Esophagus squamous epithelium (tissue), 5 donors: ENCODE measurements around the gene VILL. TPM values are rescaled to one million over a fixed set of nuclear protein-coding genes. Genes with fewer than 3 reads are reported as not detected.
A peak's percentile ranks its signal among the peaks of the same experiment; 100 is the strongest.

ENCODE experiments used
- DNase-seq: peaks from one replicate; lab custom pipeline; 2025; lab: John Stamatoyannopoulos, UW
- H3K27ac ChIP-seq, 4 donors: fragments of 200-600 bp; sonication (generic); one replicate each; pipeline ENCODE4 v1.5.1; 2016 to 2019; ENCODE audit warnings: mild to moderate bottlenecking in 1 of 4
- H3K27me3 ChIP-seq, 4 donors: fragments of 200-600 bp; sonication (generic); 1 replicate in 3 of 4; 2 replicates in 1 of 4; pipeline versions ENCODE4 v1.5.1 to v1.6.0; 2017 to 2021; ENCODE audit warnings: antibody characterized with exemption in 1 of 4
- H3K36me3 ChIP-seq, 3 donors: fragments of 200-600 bp; sonication (generic); one replicate each; pipeline ENCODE4 v1.5.1; 2016 to 2019
- H3K4me1 ChIP-seq, 3 donors: fragments of 200-600 bp; sonication (generic); one replicate each; pipeline ENCODE4 v1.5.1; 2017 to 2019
- H3K4me3 ChIP-seq, 4 donors: fragments of 200-600 bp; sonication (generic); 1 replicate in 3 of 4; 2 replicates in 1 of 4; pipeline ENCODE4 v1.5.1; 2016 to 2019; ENCODE audit warnings: mild to moderate bottlenecking in 2 of 4, moderate library complexity in 1 of 4
- H3K9me3 ChIP-seq, 3 donors: fragments of 200-600 bp; sonication (generic); one replicate each; pipeline ENCODE4 v1.5.1; 2016 to 2019
- POLR2A ChIP-seq, 4 donors: fragments of 450-650 bp; IDR thresholded peaks; one replicate each; pipeline ENCODE4 v1.6.1; 2017; ENCODE audit warnings: antibody characterized with exemption in 4 of 4, mild to moderate bottlenecking in 4 of 4, moderate library complexity in 3 of 4
- WGBS, 2 donors: methylation state at CpG; one replicate each; pipeline ENCODE4 v1.1.5; 2018; 5-methylcytosine and 5-hydroxymethylcytosine counted together
- intact Hi-C: fragments of 100-400 bp; cut with DNase I; formaldehyde crosslinking; loops from one replicate; pipeline ENCODE4 v1.15.0; 2022
- total RNA-seq, 4 donors: library from RNA; depleted of rRNA; stranded (reverse); fragments of >200 nt; gene quantifications; one replicate each; pipeline ENCODE4 v1.1.0, GENCODE V29; 2016
- TF ChIP-seq, protein P1 (sequence below), 6 experiments: fragments of 450-650 bp in 4 of 6; fragments of 200-600 bp in 2 of 6; sonication (generic) in 2 of 6; IDR thresholded peaks; one replicate each; pipeline ENCODE4 v1.5.1; 2016 to 2019; ENCODE audit warnings: antibody characterized with exemption in 6 of 6, mild to moderate bottlenecking in 4 of 6, moderate library complexity in 4 of 6
- donor health status: DM: yes; HTN: yes; CAD: no.

VILL gene
- total RNA-seq, 4 donors from 2014 or later = 5.5 to 13.0 (median 6.1) TPM

DNA sequence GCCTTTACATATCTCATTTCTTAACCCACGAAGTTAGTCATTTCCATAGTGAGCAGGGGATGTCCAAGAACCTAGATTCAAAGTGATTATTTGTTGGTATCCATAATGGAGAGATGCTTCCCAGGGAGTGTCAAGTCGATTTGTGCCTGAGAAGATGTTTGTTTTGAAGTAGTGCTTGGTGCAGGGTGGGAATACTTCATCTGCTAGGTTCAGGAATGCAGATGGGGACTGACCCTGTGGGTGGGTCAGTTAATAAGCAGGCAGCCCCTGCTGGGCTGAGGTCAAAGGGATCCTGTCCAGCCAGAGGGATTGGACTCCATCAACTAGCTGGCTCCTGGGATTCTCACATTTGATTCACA lies 44.1 kb upstream of the VILL start:
- intact Hi-C loops = no loop called here
- Histone ChIP-seq H3K27me3 (no peaks in the 10 kb centered on the region), H3K9me3 (no peaks in the 10 kb centered on the region), H3K4me1 (peaks cover 17 to 63% (median 51%) of the 10 kb centered on the region in 3 donors), H3K27ac (peak overlapping the region; percentile 61 to 83 (median 80)), H3K4me3 (no peak overlapping the region), H3K36me3 (no peaks in the 10 kb centered on the region)
- TF ChIP-seq, protein P1, sequence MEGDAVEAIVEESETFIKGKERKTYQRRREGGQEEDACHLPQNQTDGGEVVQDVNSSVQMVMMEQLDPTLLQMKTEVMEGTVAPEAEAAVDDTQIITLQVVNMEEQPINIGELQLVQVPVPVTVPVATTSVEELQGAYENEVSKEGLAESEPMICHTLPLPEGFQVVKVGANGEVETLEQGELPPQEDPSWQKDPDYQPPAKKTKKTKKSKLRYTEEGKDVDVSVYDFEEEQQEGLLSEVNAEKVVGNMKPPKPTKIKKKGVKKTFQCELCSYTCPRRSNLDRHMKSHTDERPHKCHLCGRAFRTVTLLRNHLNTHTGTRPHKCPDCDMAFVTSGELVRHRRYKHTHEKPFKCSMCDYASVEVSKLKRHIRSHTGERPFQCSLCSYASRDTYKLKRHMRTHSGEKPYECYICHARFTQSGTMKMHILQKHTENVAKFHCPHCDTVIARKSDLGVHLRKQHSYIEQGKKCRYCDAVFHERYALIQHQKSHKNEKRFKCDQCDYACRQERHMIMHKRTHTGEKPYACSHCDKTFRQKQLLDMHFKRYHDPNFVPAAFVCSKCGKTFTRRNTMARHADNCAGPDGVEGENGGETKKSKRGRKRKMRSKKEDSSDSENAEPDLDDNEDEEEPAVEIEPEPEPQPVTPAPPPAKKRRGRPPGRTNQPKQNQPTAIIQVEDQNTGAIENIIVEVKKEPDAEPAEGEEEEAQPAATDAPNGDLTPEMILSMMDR (IDR thresholded peaks at IDR 0.05) = no peak
- no peak for TF ChIP-seq POLR2A (IDR thresholded peaks at IDR 0.05)
- DNase-seq = no peak
- WGBS, 2 donors = 14 to 20% methylated on average over 2 of the region's 2 CpGs

DNA sequence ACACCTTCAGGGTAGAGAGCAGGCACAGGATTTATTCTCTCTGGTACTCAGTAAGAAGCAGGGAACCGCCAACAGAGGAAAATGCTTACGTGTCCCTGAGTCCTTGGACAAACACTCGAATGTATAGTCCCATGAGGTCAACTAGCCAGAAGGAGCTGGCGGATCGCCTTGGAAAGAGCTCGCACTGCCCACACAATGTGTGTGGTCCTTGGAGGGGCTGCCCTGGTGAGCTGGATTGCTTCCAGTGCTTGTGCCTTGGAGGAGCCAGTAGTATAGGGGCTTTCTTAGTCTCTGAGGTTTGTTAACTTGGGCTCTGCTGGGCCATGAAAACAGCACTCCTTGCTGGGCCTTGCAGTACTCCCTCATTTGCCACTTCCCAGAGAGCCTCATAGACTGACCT lies 40.7 kb upstream of the VILL start:
- peaks cover 16 to 59% (median 28%) of the 10 kb centered on the region in 3 donors for H3K4me1 ChIP-seq
- no peak overlapping the region for H3K4me3 ChIP-seq
- no peak for TF ChIP-seq POLR2A (IDR thresholded peaks at IDR 0.05)
- TF ChIP-seq, protein P1 (IDR thresholded peaks at IDR 0.05) = no peak
- no peaks in the 10 kb centered on the region for H3K27me3 ChIP-seq
- peak overlapping the region in 1 of 4 donors; percentile 24 for H3K27ac ChIP-seq
- H3K9me3 ChIP-seq = no peaks in the 10 kb centered on the region
- H3K36me3 ChIP-seq = peaks cover 0 to 9% (median 0%) of the 10 kb centered on the region in 3 donors
- WGBS, 2 donors = 76 to 85% methylated on average over 6 of the region's 6 CpGs
- intact Hi-C loops = no loop called here
- DNase-seq = no peak

DNA sequence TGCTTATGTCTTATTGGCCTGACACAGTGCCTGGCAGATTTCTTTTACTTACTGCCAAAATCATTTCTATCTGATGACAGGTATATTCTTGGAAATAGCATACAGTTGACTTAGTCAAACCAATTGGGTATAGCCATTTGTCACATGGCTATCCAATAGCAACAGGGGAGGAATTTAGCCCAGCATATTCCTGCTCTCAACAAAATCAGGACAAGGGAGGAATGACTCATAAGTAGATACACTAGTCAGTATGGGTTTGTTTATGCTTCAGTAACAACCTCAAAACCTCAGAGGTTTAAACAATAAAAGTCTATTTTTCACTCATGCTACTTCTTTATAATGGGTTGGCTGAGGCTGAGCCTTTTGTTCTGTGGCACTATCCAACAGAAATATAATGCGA lies 38.0 kb upstream of the VILL start:
- intact Hi-C loops = no loop called here
- Histone ChIP-seq H3K4me3 (no peak overlapping the region), H3K9me3 (no peaks in the 10 kb centered on the region), H3K27ac (peak overlapping the region in 2 of 4 donors; percentile 30 to 46), H3K36me3 (peaks cover 0 to 21% (median 0%) of the 10 kb centered on the region in 3 donors), H3K27me3 (no peaks in the 10 kb centered on the region), H3K4me1 (peaks cover 10 to 60% (median 26%) of the 10 kb centered on the region in 3 donors)
- no peak for TF ChIP-seq POLR2A (IDR thresholded peaks at IDR 0.05)
- TF ChIP-seq, protein P1 (IDR thresholded peaks at IDR 0.05) = no peak
- WGBS, 2 donors = 93 to 96% methylated on average over 1 of the region's 1 CpG
- no peak for DNase-seq

DNA sequence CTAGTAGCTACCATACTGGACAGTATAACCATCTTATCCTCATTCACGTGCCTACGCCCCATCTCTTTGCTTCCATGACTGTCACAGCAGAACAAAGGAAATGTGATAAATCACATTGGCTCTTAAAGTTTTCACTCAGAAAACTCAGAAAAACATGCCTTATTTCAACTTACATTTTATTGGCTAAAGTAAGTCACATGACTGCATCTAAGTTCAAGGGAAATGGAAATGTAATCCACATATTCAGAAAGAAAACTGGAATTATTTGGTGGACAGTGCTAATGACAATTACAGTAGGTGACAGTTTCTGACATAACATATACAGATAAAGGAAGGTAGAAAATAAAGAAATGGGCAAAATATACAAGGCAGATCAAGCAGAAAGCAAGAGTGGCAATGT lies 37.4 kb upstream of the VILL start:
- peaks cover 0 to 23% (median 0%) of the 10 kb centered on the region in 3 donors for H3K36me3 ChIP-seq
- 100% methylated on average over 2 of the region's 2 CpGs for WGBS, 2 donors
- intact Hi-C loops = no loop called here
- peak overlapping the region in 2 of 4 donors; percentile 26 to 63 for H3K27ac ChIP-seq
- H3K4me3 ChIP-seq = no peak overlapping the region
- peaks cover 10 to 60% (median 27%) of the 10 kb centered on the region in 3 donors for H3K4me1 ChIP-seq
- H3K27me3 ChIP-seq = no peaks in the 10 kb centered on the region
- TF ChIP-seq, protein P1 (IDR thresholded peaks at IDR 0.05) = no peak
- no peak for TF ChIP-seq POLR2A (IDR thresholded peaks at IDR 0.05)
- no peaks in the 10 kb centered on the region for H3K9me3 ChIP-seq
- DNase-seq = no peak

DNA sequence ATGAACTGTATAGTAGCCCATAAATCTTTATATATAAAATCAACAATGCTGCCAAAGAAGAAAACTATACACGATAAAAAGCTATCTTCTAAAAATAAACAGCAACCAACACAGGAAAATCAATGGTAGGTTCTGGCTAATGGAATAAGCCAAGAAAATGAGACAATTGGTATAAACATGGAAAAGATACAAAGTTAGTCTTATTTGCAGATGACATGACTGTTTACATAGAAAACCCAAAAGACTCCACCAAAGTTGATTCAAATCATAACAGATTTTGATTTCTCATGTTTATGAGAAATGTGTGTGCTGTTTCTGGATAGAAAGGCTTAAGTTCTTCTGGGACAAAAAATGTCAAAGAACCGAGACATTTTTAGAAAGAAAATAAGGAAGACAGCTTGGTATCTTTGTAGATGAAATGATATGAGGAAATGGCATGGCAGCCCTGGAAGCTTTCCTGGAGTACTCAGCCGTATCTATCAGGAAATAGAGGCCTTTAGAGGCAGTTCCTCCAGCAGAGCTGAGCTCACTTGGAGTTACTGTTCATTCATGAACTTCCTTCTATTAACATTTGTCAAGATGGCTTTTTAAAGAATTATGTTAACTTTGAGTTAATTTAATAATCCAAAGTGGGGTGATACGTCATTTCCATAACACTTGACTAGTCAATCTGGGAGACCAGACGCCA lies 36.7 kb upstream of the VILL start:
- Histone ChIP-seq H3K4me1 (peaks cover 10 to 60% (median 27%) of the 10 kb centered on the region in 3 donors), H3K4me3 (no peak overlapping the region), H3K27me3 (no peaks in the 10 kb centered on the region), H3K36me3 (peaks cover 0 to 23% (median 0%) of the 10 kb centered on the region in 3 donors), H3K9me3 (no peaks in the 10 kb centered on the region), H3K27ac (peak overlapping the region in 3 of 4 donors; percentile 26 to 63 (median 32))
- 53 to 78% methylated on average over 5 of the region's 5 CpGs for WGBS, 2 donors
- no peak for TF ChIP-seq POLR2A (IDR thresholded peaks at IDR 0.05)
- TF ChIP-seq, protein P1 (IDR thresholded peaks at IDR 0.05) = no peak
- intact Hi-C loops = no loop called here
- DNase-seq = no peak
